ENCODE data around the gene SPATA33.
"Not testable (repeated sequence)": the region's sequence is repeated elsewhere in the genome, so short reads cannot be mapped to it uniquely, and the experiment has no call there.

Gene SPATA33

GRCh38 chr16:89687092-89687940 is 29.7 kb downstream of the SPATA33 start:
- no peaks in the 10 kb centered on the region for H3K27me3 ChIP-seq (ENCODE audit: insufficient read depth, insufficient read length)
- peaks cover 17% of the 10 kb centered on the region for H3K4me1 ChIP-seq (ENCODE audit: insufficient read depth, insufficient read length)
- H3K9me3 ChIP-seq (ENCODE audit: insufficient read depth, low read length) = peaks cover 28% of the 10 kb centered on the region; the same call in 1 of the 2 replicates
- TF ChIP-seq SUZ12 (IDR thresholded peaks at IDR 0.05; ENCODE audit: extremely low read depth, insufficient read depth, insufficient read length) = no peak
- TF ChIP-seq ZNF274 (IDR thresholded peaks at IDR 0.05; ENCODE audit: low read depth, low read length) = no peak
- TF ChIP-seq YY1 (IDR thresholded peaks at IDR 0.05; ENCODE audit: insufficient read depth, insufficient read length) = no peak
- no peak for DNase-seq (ENCODE audit: low read depth, low spot score)
- H3K36me3 ChIP-seq (ENCODE audit: insufficient read depth, insufficient read length, low read length) = peaks cover 54% of the 10 kb centered on the region
- H3K9ac ChIP-seq (ENCODE audit: insufficient read length, low read depth) = peak overlapping the region; percentile 96
- peak overlapping the region; percentile 97 for H3K4me3 ChIP-seq (ENCODE audit: insufficient read length, low read depth)

GRCh38 chr16:89688395-89688794 is 30.8 kb downstream of the SPATA33 start:
- Histone ChIP-seq H3K9ac (ENCODE audit: insufficient read length, low read depth) (no peak overlapping the region), H3K4me3 (ENCODE audit: insufficient read length, low read depth) (no peak overlapping the region), H3K27me3 (ENCODE audit: insufficient read depth, insufficient read length) (no peaks in the 10 kb centered on the region), H3K4me1 (ENCODE audit: insufficient read depth, insufficient read length) (peaks cover 17% of the 10 kb centered on the region), H3K9me3 (ENCODE audit: insufficient read depth, low read length) (peaks cover 18% of the 10 kb centered on the region; the same call in 1 of the 2 replicates), H3K36me3 (ENCODE audit: insufficient read depth, insufficient read length, low read length) (peaks cover 62% of the 10 kb centered on the region)
- TF ChIP-seq YY1 (IDR thresholded peaks at IDR 0.05; ENCODE audit: insufficient read depth, insufficient read length) (no peak), SUZ12 (IDR thresholded peaks at IDR 0.05; ENCODE audit: extremely low read depth, insufficient read depth, insufficient read length) (no peak), ZNF274 (IDR thresholded peaks at IDR 0.05; ENCODE audit: low read depth, low read length) (no peak)
- DNase-seq (ENCODE audit: low read depth, low spot score) = no peak

GRCh38 chr16:89689142-89689541 is 31.5 kb downstream of the SPATA33 start:
- Histone ChIP-seq H3K4me3 (ENCODE audit: insufficient read length, low read depth) (no peak overlapping the region), H3K4me1 (ENCODE audit: insufficient read depth, insufficient read length) (peaks cover 17% of the 10 kb centered on the region), H3K9ac (ENCODE audit: insufficient read length, low read depth) (no peak overlapping the region), H3K36me3 (ENCODE audit: insufficient read depth, insufficient read length, low read length) (peaks cover 66% of the 10 kb centered on the region), H3K27me3 (ENCODE audit: insufficient read depth, insufficient read length) (no peaks in the 10 kb centered on the region), H3K9me3 (ENCODE audit: insufficient read depth, low read length) (peaks cover 14% of the 10 kb centered on the region; the same call in 1 of the 2 replicates)
- no peak for DNase-seq (ENCODE audit: low read depth, low spot score)
- no peak for TF ChIP-seq SUZ12 (IDR thresholded peaks at IDR 0.05; ENCODE audit: extremely low read depth, insufficient read depth, insufficient read length)

GRCh38 chr16:89689621-89690020 is 32.0 kb downstream of the SPATA33 start:
- not testable (repeated sequence) for H3K27me3 ChIP-seq (ENCODE audit: insufficient read depth, insufficient read length); H3K4me3 ChIP-seq (ENCODE audit: insufficient read length, low read depth); DNase-seq (ENCODE audit: low read depth, low spot score); H3K9ac ChIP-seq (ENCODE audit: insufficient read length, low read depth)
- Histone ChIP-seq H3K36me3 (ENCODE audit: insufficient read depth, insufficient read length, low read length) (peaks cover 70% of the 10 kb centered on the region), H3K4me1 (ENCODE audit: insufficient read depth, insufficient read length) (peaks cover 21% of the 10 kb centered on the region), H3K9me3 (ENCODE audit: insufficient read depth, low read length) (peaks cover 12% of the 10 kb centered on the region; the same call in 1 of the 2 replicates)

GRCh38 chr16:89690392-89690901 is 32.8 kb downstream of the SPATA33 start:
- no peak for DNase-seq (ENCODE audit: low read depth, low spot score)
- no peak for TF ChIP-seq YY1 (IDR thresholded peaks at IDR 0.05; ENCODE audit: insufficient read depth, insufficient read length)
- TF ChIP-seq SUZ12 (IDR thresholded peaks at IDR 0.05; ENCODE audit: extremely low read depth, insufficient read depth, insufficient read length) = no peak
- TF ChIP-seq ZNF274 (IDR thresholded peaks at IDR 0.05; ENCODE audit: low read depth, low read length) = no peak
- Histone ChIP-seq H3K4me3 (ENCODE audit: insufficient read length, low read depth) (no peak overlapping the region), H3K9ac (ENCODE audit: insufficient read length, low read depth) (no peak overlapping the region), H3K4me1 (ENCODE audit: insufficient read depth, insufficient read length) (peaks cover 28% of the 10 kb centered on the region), H3K36me3 (ENCODE audit: insufficient read depth, insufficient read length, low read length) (peaks cover 77% of the 10 kb centered on the region), H3K9me3 (ENCODE audit: insufficient read depth, low read length) (peaks cover 4% of the 10 kb centered on the region; the same call in 1 of the 2 replicates), H3K27me3 (ENCODE audit: insufficient read depth, insufficient read length) (no peaks in the 10 kb centered on the region)

- Histone ChIP-seq H3K9ac (ENCODE audit: insufficient read length, low read depth) (peak overlapping the region; percentile 74), H3K27me3 (ENCODE audit: insufficient read depth, insufficient read length) (no peaks in the 10 kb centered on the region), H3K4me3 (ENCODE audit: insufficient read length, low read depth) (no peak overlapping the region), H3K9me3 (ENCODE audit: insufficient read depth, low read length) (no peaks in the 10 kb centered on the region), H3K36me3 (ENCODE audit: insufficient read depth, insufficient read length, low read length) (peaks cover 79% of the 10 kb centered on the region), H3K4me1 (ENCODE audit: insufficient read depth, insufficient read length) (peaks cover 33% of the 10 kb centered on the region)
- no peak for DNase-seq (ENCODE audit: low read depth, low spot score)
- TF ChIP-seq SUZ12 (IDR thresholded peaks at IDR 0.05; ENCODE audit: extremely low read depth, insufficient read depth, insufficient read length) (no peak), ZNF274 (IDR thresholded peaks at IDR 0.05; ENCODE audit: low read depth, low read length) (no peak), YY1 (IDR thresholded peaks at IDR 0.05; ENCODE audit: insufficient read depth, insufficient read length) (no peak)
These were observed 33.8 kb downstream of the SPATA33 start for GRCh38 chr16:89691231-89691985.

- Histone ChIP-seq H3K4me1 (ENCODE audit: insufficient read depth, insufficient read length) (peaks cover 36% of the 10 kb centered on the region), H3K4me3 (ENCODE audit: insufficient read length, low read depth) (no peak overlapping the region), H3K9me3 (ENCODE audit: insufficient read depth, low read length) (no peaks in the 10 kb centered on the region), H3K27me3 (ENCODE audit: insufficient read depth, insufficient read length) (no peaks in the 10 kb centered on the region), H3K9ac (ENCODE audit: insufficient read length, low read depth) (no peak overlapping the region), H3K36me3 (ENCODE audit: insufficient read depth, insufficient read length, low read length) (peaks cover 86% of the 10 kb centered on the region)
- no peak for DNase-seq (ENCODE audit: low read depth, low spot score)
- TF ChIP-seq ZNF274 (IDR thresholded peaks at IDR 0.05; ENCODE audit: low read depth, low read length) (no peak), SUZ12 (IDR thresholded peaks at IDR 0.05; ENCODE audit: extremely low read depth, insufficient read depth, insufficient read length) (no peak), YY1 (IDR thresholded peaks at IDR 0.05; ENCODE audit: insufficient read depth, insufficient read length) (no peak)
These were observed 34.4 kb downstream of the SPATA33 start for GRCh38 chr16:89691986-89692569.
